H1 (cell line): ENCODE results near the gene ARTN. TPM values are rescaled to one million over a fixed set of nuclear protein-coding genes. Genes with fewer than 3 reads are reported as not detected.

Experiments used
- CTCF ChIA-PET: fragments of 300-600 bp; sonication (Branson Sonifier 250); formaldehyde crosslinking; loops from one replicate; lab custom pipeline; 2021; ENCODE audit not compliant: partially characterized antibody; lab: Charles Lee
- POLR2A ChIA-PET: fragments of 300-600 bp; sonication (Branson Sonifier 250); formaldehyde crosslinking; loops from one replicate; lab custom pipeline; 2021; ENCODE audit warnings: inconsistent platforms; ENCODE audit not compliant: partially characterized antibody; lab: Charles Lee
- DNase-seq, 2 experiments: peaks; one replicate each; pipeline versions ENCODE4 v3.0.0 to v3.0.0-alpha.2; 2010 to 2022; ENCODE audit warnings: low spot score in 2 of 2, low read depth in 1 of 2, mixed read lengths in 1 of 2
- FAIRE-seq: peaks from 2 replicates; lab custom pipeline; 2011; peaks lifted over from hg19 to GRCh38; lab: Jason Lieb, UNC
- H2AFZ ChIP-seq: 2 replicates; pipeline ENCODE4 v1.8.1; 2012; ENCODE audit warnings: low read length, inconsistent platforms
- H2AK5ac ChIP-seq: 2 replicates; pipeline ENCODE4 v1.6.1; 2013; ENCODE audit warnings: low read depth, low read length
- H2BK120ac ChIP-seq: replicated peaks from 2 replicates; pipeline ENCODE3; 2013; ENCODE audit warnings: low read depth, low read length, inconsistent platforms
- H2BK12ac ChIP-seq: 2 replicates; pipeline ENCODE4 v1.6.1; 2013; ENCODE audit warnings: low read depth, low read length
- H2BK15ac ChIP-seq: 2 replicates; pipeline ENCODE4 v1.6.1; 2013; ENCODE audit warnings: low read length
- H2BK20ac ChIP-seq: 2 replicates; pipeline ENCODE4 v1.6.1; 2013; ENCODE audit warnings: low read length
- H2BK5ac ChIP-seq: 2 replicates; pipeline ENCODE4 v1.6.1; 2013; ENCODE audit warnings: low read depth, low read length
- H3K14ac ChIP-seq: 2 replicates; pipeline ENCODE4 v1.6.1; 2013; ENCODE audit warnings: inconsistent platforms; ENCODE audit not compliant: insufficient read length
- H3K18ac ChIP-seq: 2 replicates; pipeline ENCODE4 v1.6.1; 2013; ENCODE audit warnings: low read length; ENCODE audit errors: extremely low read depth
- H3K23ac ChIP-seq: 2 replicates; pipeline ENCODE4 v1.6.1; 2013; ENCODE audit warnings: inconsistent platforms; ENCODE audit not compliant: insufficient read length
- H3K23me2 ChIP-seq: 2 replicates; pipeline ENCODE4 v1.6.1; 2013; ENCODE audit warnings: low read depth, low read length
- H3K27ac ChIP-seq: 2 replicates; pipeline ENCODE4 v1.6.1; 2011; ENCODE audit warnings: low read depth, low read length, inconsistent platforms
- H3K27me3 ChIP-seq, 4 experiments: replicated peaks in 1 of 4; 1 replicate in 1 of 4; 2 replicates in 3 of 4; pipeline versions ENCODE4 v1.6.1 to v1.8.1; 2011 to 2013; ENCODE audit warnings: low read length in 3 of 4, mild to moderate bottlenecking in 3 of 4, inconsistent platforms in 2 of 4, mixed read lengths in 2 of 4, moderate library complexity in 1 of 4; ENCODE audit not compliant: control insufficient read depth in 3 of 4, insufficient read depth in 3 of 4; ENCODE audit errors: extremely low read depth in 1 of 4
- H3K36me3 ChIP-seq, 4 experiments: 2 replicates each; pipeline versions ENCODE4 v1.6.1 to v1.8.1; 2011 to 2013; ENCODE audit warnings: mild to moderate bottlenecking in 4 of 4, low read length in 3 of 4, moderate library complexity in 2 of 4, control low read depth in 1 of 4, inconsistent platforms in 1 of 4; ENCODE audit not compliant: insufficient read depth in 4 of 4, control insufficient read depth in 2 of 4
- H3K4ac ChIP-seq: replicated peaks from 2 replicates; pipeline ENCODE3; 2013; ENCODE audit warnings: low read length, low read depth, mixed read lengths, inconsistent platforms; ENCODE audit not compliant: insufficient read length
- H3K4me1 ChIP-seq, 4 experiments: replicated peaks in 1 of 4; 1 replicate in 1 of 4; 2 replicates in 3 of 4; pipeline versions ENCODE4 v1.6.1 to v1.8.1; 2011 to 2013; ENCODE audit warnings: low read length in 3 of 4, inconsistent platforms in 2 of 4, mixed read lengths in 1 of 4; ENCODE audit not compliant: insufficient read depth in 4 of 4, control insufficient read depth in 3 of 4
- H3K4me2 ChIP-seq, 2 experiments: 2 replicates each; pipeline versions ENCODE4 v1.6.1 to v1.8.1; 2011 to 2013; ENCODE audit warnings: low read depth in 2 of 2, low read length in 2 of 2, control low read depth in 1 of 2, inconsistent platforms in 1 of 2, mild to moderate bottlenecking in 1 of 2; ENCODE audit not compliant: insufficient read depth in 1 of 2
- H3K4me3 ChIP-seq, 4 experiments: fragments of 200-600, 300-600 bp in 1 of 4; sonication (generic), shearing (Covaris generic), sonication (Bioruptor Twin) in 1 of 4; 2 replicates each; pipeline versions ENCODE4 v1.5.1 to v1.8.1; 2011 to 2016; ENCODE audit warnings: low read length in 4 of 4, low read depth in 3 of 4, control low read depth in 2 of 4, inconsistent platforms in 2 of 4, mild to moderate bottlenecking in 2 of 4, mixed read lengths in 1 of 4, moderate library complexity in 1 of 4; ENCODE audit not compliant: insufficient read depth in 2 of 4; ENCODE audit errors: extremely low read depth in 1 of 4
- H3K56ac ChIP-seq: replicated peaks from 2 replicates; pipeline ENCODE3; 2013; ENCODE audit warnings: low read depth, mild to moderate bottlenecking, mixed read lengths, low read length, inconsistent platforms; ENCODE audit not compliant: insufficient read length
- H3K79me1 ChIP-seq: 2 replicates; pipeline ENCODE4 v1.6.1; 2013; ENCODE audit warnings: low read depth, low read length, control low read depth
- H3K79me2 ChIP-seq, 2 experiments: 2 replicates each; pipeline versions ENCODE4 v1.6.1 to v1.8.1; 2012 to 2013; ENCODE audit warnings: low read length in 2 of 2, mild to moderate bottlenecking in 2 of 2, inconsistent platforms in 1 of 2; ENCODE audit not compliant: insufficient read depth in 2 of 2, control insufficient read depth in 1 of 2
- H3K9ac ChIP-seq, 4 experiments: replicated peaks in 1 of 4; 1 replicate in 1 of 4; 2 replicates in 3 of 4; pipeline versions ENCODE4 v1.6.1 to v1.8.1; 2011 to 2013; ENCODE audit warnings: low read depth in 3 of 4, low read length in 3 of 4, control low read depth in 2 of 4, mild to moderate bottlenecking in 2 of 4, moderate library complexity in 2 of 4, inconsistent platforms in 1 of 4; ENCODE audit errors: extremely low read depth in 1 of 4
- H3K9me3 ChIP-seq, 2 experiments: 2 replicates each; pipeline versions ENCODE4 v1.6.1 to v1.8.1; 2012 to 2013; ENCODE audit warnings: mild to moderate bottlenecking in 2 of 2, moderate library complexity in 2 of 2, control low read depth in 1 of 2, inconsistent platforms in 1 of 2, low read depth in 1 of 2, low read length in 1 of 2, mixed read lengths in 1 of 2; ENCODE audit not compliant: insufficient read depth in 2 of 2
- H4K20me1 ChIP-seq, 2 experiments: replicated peaks in 1 of 2; 2 replicates each; pipeline versions ENCODE3 to v1.8.1; 2011 to 2013; ENCODE audit warnings: inconsistent platforms in 2 of 2, low read length in 2 of 2, mild to moderate bottlenecking in 1 of 2; ENCODE audit not compliant: insufficient read depth in 2 of 2, control insufficient read depth in 1 of 2
- H4K5ac ChIP-seq: 2 replicates; pipeline ENCODE4 v1.6.1; 2013; ENCODE audit warnings: low read length, low read depth, mixed read lengths, inconsistent platforms; ENCODE audit not compliant: insufficient read length
- H4K8ac ChIP-seq: 2 replicates; pipeline ENCODE4 v1.8.0; 2013; ENCODE audit warnings: mild to moderate bottlenecking, moderate library complexity, low read length, inconsistent platforms; ENCODE audit not compliant: insufficient read depth; ENCODE audit errors: extremely low read depth
- H4K91ac ChIP-seq: replicated peaks from 2 replicates; pipeline ENCODE3; 2013; ENCODE audit warnings: low read length, mixed read lengths, inconsistent platforms; ENCODE audit not compliant: insufficient read length
- ASH2L ChIP-seq: fragments of 200-600, 300-600 bp; sonication (generic); IDR thresholded peaks from one replicate; pipeline ENCODE4 v1.7.1; 2017; ENCODE audit warnings: low read length
- CBX5 ChIP-seq: fragments of 300-800, 300-1000 bp; sonication (generic); IDR thresholded peaks from 2 replicates; pipeline ENCODE4 v1.7.1; 2016; ENCODE audit warnings: antibody characterized with exemption, low read length, low read depth
- CEBPB ChIP-seq: IDR thresholded peaks from 2 replicates; pipeline ENCODE4 v1.6.1; 2012; ENCODE audit warnings: low read depth, low read length
- EGR1 ChIP-seq: IDR thresholded peaks from 2 replicates; pipeline ENCODE4 v1.6.1; 2011; ENCODE audit warnings: low read depth, low read length, borderline replicate concordance
- HDAC6 ChIP-seq: IDR thresholded peaks from one replicate; pipeline ENCODE4 v1.7.1; 2012; ENCODE audit warnings: low read depth, mild to moderate bottlenecking, inconsistent platforms, low read length, moderate library complexity
- POU5F1 ChIP-seq: IDR thresholded peaks from 2 replicates; pipeline ENCODE4 v1.6.1; 2011; ENCODE audit warnings: low read depth, mild to moderate bottlenecking, low read length, moderate library complexity
- SIRT6 ChIP-seq: IDR thresholded peaks from one replicate; pipeline ENCODE4 v1.7.1; 2012; ENCODE audit warnings: low read length, inconsistent platforms
- SP2 ChIP-seq: IDR thresholded peaks from 2 replicates; pipeline ENCODE4 v1.6.1; 2012; ENCODE audit warnings: mild to moderate bottlenecking, low read length, inconsistent platforms
- WGBS, 2 experiments: shearing (Covaris generic) in 1 of 2; methylation state at CpG; one replicate each; pipeline versions ENCODE4 v1.1.6 to v1.1.7; 2013 to 2015; ENCODE audit warnings: low lambda C conversion rate in 2 of 2, mixed read lengths in 2 of 2, inconsistent platforms in 1 of 2, low coverage in 1 of 2, missing lambda C conversion rate in 1 of 2; ENCODE audit not compliant: insufficient replicate concordance in 2 of 2, insufficient coverage in 1 of 2, insufficient read length in 1 of 2; ENCODE audit errors: extremely low coverage in 1 of 2, missing lambda C conversion rate in 1 of 2; 5-methylcytosine and 5-hydroxymethylcytosine counted together
- polyA plus RNA-seq, 7 experiments: library from polyadenylated mRNA; depleted of rRNA in 3 of 7; stranded (reverse) in 5 of 7; unstranded in 2 of 7; fragments of >200 nt in 5 of 7; fragments of 200-250 nt in 2 of 7; gene quantifications; 1 replicate in 5 of 7; 2 replicates in 1 of 7; 4 replicates in 1 of 7; pipeline versions ENCODE4 v1.2.1 to v1.2.3, GENCODE V29; 2011 to 2013; ENCODE audit warnings: missing spikeins in 2 of 7, mixed read lengths in 2 of 7
- total RNA-seq: library from RNA; stranded (reverse); fragmentation: NEBNext Ultra II Directional; extraction: Animal tissue kit (Norgen Biotek cat#: 25700); gene quantifications from 2 replicates; pipeline ENCODE4 v1.2.1, GENCODE V29; 2021

The ARTN gene
- total and polyA plus RNA-seq, 2 of the 8 experiments (the other 6 are each of a cell fraction or from before 2014, with no cell fraction given), result 13.5 to 22.7 TPM

DNA sequence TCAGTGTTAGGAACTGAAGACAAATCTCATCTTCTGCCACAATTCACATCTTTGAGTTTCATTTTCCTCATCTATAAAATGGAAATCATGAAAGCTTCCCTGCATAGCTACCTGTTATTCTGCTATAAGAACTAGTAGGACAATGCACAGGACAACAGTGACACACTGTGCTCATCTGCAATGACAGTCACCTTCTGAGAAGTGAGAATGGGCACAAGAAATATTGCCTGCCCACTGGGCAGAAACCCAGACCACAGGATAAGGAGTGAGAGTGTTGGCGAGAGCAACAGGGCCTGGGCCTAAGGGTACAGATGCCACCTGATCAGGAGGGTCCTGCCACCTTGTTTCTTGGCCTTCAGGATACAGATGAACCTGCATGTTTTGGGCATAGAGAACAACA, 23.3 kb upstream of the ARTN start:
- no peak overlapping the region; the same call in 1 of the 2 replicates for H2BK15ac ChIP-seq
- no peak overlapping the region for H3K4me2 ChIP-seq
- no peak overlapping the region for H3K14ac ChIP-seq
- H4K5ac ChIP-seq, result no peak overlapping the region
- H3K23me2 ChIP-seq, result no peaks in the 10 kb centered on the region; the same call in 1 of the 2 replicates
- no peak overlapping the region for H3K4me3 ChIP-seq
- POLR2A ChIA-PET, result interaction anchor here (0.9 to 1.5 kb wide), 3 partner anchors 11 to 77 kb away, joined by 3 to 4 read pairs (median 3); no protein-coding TSS in a partner anchor
- H2BK12ac ChIP-seq, result no peak overlapping the region
- no peak overlapping the region for H3K27ac ChIP-seq
- FAIRE-seq, result no peak
- no peaks in the 10 kb centered on the region for H4K20me1 ChIP-seq
- CTCF ChIA-PET, result interaction anchor here (1.0 to 11.2 kb wide), 4 partner anchors 9 to 25 kb away, joined by 3 to 126 read pairs (median 4); partner anchors contain the start of gene ARTN
- no peaks in the 10 kb centered on the region for H3K36me3 ChIP-seq
- H3K79me2 ChIP-seq, result no peaks in the 10 kb centered on the region
- H3K56ac ChIP-seq, result no peak overlapping the region
- H3K4me1 ChIP-seq, result peaks cover 3 to 21% (median 7%) of the 10 kb centered on the region in 4 experiments
- H3K27me3 ChIP-seq, result no peaks in the 10 kb centered on the region
- H4K91ac ChIP-seq, result no peak overlapping the region
- no peak for TF ChIP-seq EGR1
- TF ChIP-seq CBX5, result no peak
- no peak for TF ChIP-seq ASH2L
- TF ChIP-seq SP2, result no peak
- no peak for TF ChIP-seq CEBPB
- no peak for TF ChIP-seq POU5F1
- no peak for TF ChIP-seq SIRT6
- TF ChIP-seq HDAC6, result no peak
- TF ChIP-seq, all 59 proteins: peak for 0
- WGBS, 2 experiments, result 88% methylated on average over 1 of the region's 1 CpG; no CpG with 5 or more reads in 1 of the 2 experiments
- H2AFZ ChIP-seq, result no peak overlapping the region
- no peak overlapping the region for H2BK120ac ChIP-seq
- H3K18ac ChIP-seq, result no peak overlapping the region
- H3K23ac ChIP-seq, result no peak overlapping the region
- H3K9me3 ChIP-seq, result no peaks in the 10 kb centered on the region
- no peak overlapping the region for H2BK5ac ChIP-seq
- no peak overlapping the region for H2BK20ac ChIP-seq
- no peak overlapping the region for H3K4ac ChIP-seq
- no peaks in the 10 kb centered on the region for H3K79me1 ChIP-seq
- no peak overlapping the region for H4K8ac ChIP-seq
- DNase-seq, result no peak
- no peak overlapping the region for H2AK5ac ChIP-seq
- H3K9ac ChIP-seq, result no peak overlapping the region
